GM19099 (cell line): ENCODE data around the gene CBX2.

ENCODE experiments used
- POLR2A ChIP-seq: IDR thresholded peaks from 3 replicates; pipeline ENCODE4 v1.6.1; 2011; ENCODE audit warnings: low read depth; ENCODE audit not compliant: insufficient read length; ENCODE audit errors: extremely low read depth

Gene CBX2

DNA sequence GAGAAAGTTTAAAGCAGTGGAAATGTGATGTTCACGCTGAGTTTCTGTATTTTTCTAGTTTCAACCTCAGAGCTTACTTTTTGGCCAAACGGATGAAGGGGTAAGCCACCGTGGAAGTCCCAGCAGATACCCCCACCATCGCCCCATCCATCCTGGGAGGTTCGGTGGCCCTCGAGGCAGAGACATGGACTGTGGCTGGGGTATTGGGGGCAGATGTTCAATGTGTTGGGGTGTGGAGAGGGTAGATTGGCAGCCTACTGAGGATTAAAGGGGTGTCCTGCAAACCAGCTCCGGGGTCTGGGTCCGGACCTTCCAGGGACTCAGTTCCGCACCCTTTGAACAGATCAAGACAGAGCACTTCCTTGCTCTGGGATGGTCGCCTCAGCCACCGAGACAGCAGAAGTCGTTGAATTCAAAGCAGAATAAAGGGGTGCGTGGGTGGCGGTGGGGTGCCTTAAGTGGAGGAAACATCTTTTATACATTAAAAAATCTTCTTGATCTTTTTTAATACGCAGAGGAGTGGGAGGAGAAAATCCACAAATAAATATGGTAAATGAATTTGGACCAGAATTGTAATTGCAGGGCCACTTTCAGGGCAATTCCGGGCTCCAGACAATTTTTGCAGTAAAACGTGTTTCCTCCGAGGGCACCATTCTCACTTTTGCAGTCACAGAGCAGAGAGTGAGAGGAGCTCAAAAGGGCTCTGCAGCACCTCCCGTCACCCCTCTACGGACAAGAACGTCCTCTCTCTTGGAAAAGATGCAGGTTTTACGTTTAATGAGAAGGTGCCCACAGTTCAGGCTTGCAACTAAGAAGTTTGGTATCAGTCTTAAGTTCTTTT is 27.1 kb downstream of the CBX2 start:
- no peak for TF ChIP-seq POLR2A

DNA sequence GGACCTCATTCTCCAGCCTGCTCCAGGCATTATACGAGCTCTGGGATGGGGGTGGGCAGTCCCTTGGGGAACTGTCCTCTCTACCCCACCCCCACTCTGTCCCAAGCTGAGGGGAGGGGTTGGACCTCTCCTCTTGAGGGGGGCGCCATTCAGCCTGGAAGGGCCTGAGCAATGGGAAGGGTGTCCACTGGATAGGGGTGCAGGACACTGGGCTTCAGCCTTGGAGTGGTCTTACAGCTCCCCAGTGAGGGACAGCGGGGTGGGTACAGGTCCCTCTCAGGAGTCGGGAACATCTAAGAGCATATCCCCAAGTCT is 28.5 kb downstream of the CBX2 start:
- no peak for TF ChIP-seq POLR2A

- TF ChIP-seq POLR2A: no peak
Measured at GRCh38 chr17:79806863-79807720, 29.1 kb downstream of the CBX2 start.

GRCh38 chr17:79808763-79809529 is 31.0 kb downstream of the CBX2 start:
- TF ChIP-seq POLR2A: no peak

DNA sequence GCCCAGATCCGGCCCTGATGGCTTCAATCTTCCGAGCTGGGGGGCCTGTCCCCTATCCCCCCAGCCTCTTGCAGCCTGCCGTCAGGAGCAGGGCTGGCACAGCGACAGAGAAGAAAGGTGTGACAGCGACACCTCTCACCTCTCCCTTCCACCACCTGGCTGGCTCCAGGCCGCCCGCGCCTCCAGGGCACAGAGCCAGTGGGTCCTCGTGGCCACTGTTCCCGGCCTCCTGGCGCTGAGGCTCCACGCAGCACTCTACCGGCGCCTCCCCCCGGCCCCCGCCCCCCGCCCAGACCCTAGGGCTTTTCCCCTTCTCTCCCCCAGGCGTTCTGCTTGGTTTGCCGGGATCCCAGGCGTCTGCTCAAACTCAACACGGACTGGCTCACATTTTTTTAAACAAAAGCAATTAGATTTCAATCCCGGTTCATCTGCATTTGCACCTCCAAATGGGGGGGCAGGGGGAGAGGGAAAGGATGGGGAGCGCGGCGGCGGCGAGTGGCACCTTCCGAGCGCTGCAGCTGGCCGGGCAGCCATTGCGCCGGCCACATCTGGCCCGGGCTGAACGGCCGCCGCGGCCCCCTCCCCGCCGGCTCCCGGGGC is 31.7 kb downstream of the CBX2 start:
- no peak for TF ChIP-seq POLR2A

DNA sequence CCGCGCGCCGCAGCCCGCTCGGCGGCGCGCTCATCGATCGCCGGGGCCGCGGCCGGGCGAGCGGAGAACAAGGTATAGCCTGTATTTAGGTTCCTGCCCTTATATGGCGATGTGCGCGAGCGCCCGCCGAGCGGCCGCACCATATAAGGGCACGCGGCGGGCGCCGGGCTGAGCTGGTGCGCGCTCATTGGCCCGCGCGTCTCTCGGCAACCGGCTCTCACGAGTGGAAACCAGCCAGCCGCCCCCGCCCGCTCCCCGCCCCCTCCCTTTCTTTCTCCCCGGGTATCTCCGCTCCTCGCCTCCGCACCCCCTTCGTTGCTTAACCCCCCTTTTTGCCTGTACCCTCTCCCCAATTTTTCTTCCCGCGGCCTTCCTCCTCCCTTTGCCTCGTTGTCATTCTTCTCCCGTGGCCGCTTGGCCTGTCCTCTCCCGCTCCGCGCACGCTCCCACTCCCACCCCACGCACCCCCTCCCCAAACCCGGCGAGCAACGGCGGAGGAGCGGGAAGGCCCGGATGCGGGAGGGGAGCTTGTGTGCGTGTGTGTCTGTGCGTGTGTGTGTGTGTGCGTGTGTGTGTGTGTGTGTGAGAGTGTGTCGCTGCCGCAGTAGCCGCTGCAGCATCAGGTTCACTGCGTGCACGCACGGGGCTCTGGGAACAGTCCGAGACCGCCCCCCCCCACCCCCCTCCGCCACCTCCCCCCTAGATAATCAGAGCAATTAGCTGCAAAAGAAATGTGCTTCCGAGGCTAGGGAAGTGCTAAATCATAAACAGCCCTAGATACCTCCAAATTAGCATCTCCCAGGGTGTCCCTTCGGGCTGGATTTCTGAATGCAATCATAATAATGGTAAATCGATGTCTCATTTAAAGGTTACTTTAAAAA is 32.4 kb downstream of the CBX2 start:
- TF ChIP-seq POLR2A: no peak

DNA sequence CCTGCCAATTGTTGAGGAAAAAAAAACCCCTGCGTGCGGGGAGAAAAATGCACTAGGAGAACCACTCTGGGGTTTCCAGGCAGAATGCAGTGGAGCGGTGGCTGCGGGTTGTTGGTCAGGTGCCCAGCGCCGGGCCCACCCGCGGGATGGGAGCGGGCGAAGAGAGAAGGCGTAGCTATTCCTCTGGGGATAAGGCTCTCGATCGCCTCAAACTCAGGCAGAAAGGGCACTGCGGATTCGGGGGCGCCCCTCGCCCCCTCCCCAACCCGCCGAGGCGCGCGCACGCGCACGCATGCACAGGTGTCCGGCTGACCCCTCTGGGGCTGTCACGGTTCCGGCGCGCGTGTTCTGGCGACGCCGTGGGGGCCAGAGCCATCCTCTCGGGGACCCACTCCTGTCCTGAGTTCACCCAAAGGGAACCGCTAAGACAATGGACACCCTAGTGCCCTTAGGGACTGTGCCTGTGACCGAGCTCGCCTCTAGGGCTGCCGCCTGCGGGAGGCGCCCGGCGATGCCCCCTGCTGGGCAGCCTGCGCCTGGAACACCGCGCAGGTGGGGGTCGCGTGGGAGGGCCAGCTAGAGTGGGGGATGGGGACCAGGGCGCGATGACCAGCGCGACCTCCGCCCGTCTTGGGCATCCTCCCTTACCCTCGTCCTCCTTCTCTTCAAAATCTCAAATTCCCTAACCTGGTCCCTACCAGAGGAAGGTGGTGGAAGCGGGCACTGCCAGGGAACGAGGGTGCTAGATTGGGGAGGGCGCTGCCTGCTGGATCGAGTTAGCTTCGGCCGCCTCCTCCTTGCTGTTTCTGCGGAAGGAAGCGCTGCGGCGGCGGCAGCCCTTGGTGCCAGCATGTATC is 33.3 kb downstream of the CBX2 start:
- no peak for TF ChIP-seq POLR2A

DNA sequence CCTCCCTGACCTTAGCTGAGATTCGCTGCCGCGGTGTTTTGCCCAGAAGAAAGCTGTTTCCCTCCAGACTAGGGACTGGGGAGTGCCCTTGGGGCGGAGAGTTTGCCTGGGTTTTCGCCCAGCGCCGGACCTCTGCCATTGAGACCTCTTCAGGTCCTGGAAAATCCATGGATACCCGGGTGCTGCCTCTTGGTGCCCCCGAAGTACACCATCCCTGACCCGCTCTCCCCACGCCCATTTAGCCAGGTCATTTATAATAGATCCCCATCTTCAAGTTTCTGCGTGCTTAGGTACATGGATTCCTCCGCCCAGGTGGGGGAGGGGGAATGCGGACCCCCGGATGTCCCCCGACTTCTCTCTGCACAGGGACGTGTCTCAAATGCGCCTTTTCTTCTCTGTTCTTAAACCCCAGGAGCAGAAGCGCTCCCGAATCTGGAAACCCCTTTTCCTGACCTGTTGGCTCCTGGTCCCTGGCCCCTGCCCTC is 34.0 kb downstream of the CBX2 start:
- no peak for TF ChIP-seq POLR2A

DNA sequence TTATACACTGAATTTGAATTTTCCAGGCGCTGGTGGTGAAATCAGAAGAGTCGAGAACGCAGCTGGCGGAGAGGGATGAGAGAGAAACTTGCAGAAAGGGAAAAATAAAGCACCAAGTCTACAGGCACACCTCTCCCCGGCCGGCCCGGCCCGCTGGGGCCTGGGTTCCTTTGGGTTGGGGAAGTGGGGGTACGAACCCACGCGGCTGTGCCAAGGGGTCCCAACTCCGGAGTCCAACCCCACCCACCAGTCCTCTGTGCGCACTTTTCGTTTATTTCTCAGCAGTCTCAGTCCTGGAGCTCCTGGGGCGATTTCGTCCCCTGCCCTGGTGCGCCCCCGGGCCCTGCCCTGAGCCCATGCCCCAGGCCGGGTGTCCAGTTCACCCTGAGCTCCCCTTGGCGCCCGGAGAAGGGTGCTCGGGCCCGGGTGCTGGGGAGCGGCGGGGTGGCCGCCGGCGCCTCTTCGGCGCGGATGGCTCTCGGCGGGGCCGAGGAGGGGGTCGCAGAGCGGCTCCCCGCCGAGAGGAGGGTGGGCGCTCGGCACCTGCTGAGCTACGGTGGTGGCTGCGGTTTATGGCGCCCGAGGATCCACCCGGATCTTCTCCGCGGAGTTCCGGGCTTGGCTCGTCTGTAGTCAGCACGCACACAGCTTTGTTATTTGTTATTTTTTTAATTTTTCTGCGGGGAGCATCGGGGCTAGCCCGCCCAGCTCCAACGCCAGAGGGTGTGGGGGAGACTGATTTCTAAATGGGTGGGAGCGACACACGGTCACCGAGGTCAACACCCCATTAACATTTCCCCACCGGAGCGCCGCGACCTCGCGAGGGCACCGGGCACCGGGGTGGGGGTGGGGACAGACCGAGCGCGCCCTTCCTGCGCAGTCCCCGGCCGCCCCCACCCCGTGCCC is 34.7 kb downstream of the CBX2 start:
- no peak for TF ChIP-seq POLR2A

GRCh38 chr17:79813297-79814126 is 35.6 kb downstream of the CBX2 start:
- no peak for TF ChIP-seq POLR2A
